Calu3 (cell line): ENCODE data around the gene XKR7. TPM values are rescaled to one million over a fixed set of nuclear protein-coding genes. Genes with fewer than 3 reads are reported as not detected.

Source experiments
- BruUV-seq: library from RNA; stranded (reverse); fragments of 400-500 nt; replicated peaks from 2 replicates; lab custom pipeline; 2021; lab: Mats Ljungman, UMichigan
- CTCF ChIA-PET: fragments of 300-600 bp; sonication (Branson Sonifier 250); formaldehyde crosslinking; loops from one replicate; lab custom pipeline; 2022; ENCODE audit warnings: antibody characterized with exemption; lab: Charles Lee
- DNase-seq: peaks from one replicate; pipeline ENCODE4 v3.0.0; 2022
- H3K27ac Mint-ChIP-seq: one replicate; pipeline ENCODE4 v1.8.0; 2022; ENCODE audit warnings: mixed read lengths; ENCODE audit not compliant: unreplicated experiment
- H3K27me3 Mint-ChIP-seq: one replicate; pipeline ENCODE4 v1.8.0; 2022; ENCODE audit warnings: mixed read lengths; ENCODE audit not compliant: unreplicated experiment
- H3K36me3 Mint-ChIP-seq: one replicate; pipeline ENCODE4 v1.8.0; 2022; ENCODE audit warnings: mild to moderate bottlenecking, moderate library complexity, mixed read lengths; ENCODE audit not compliant: insufficient read depth, unreplicated experiment
- H3K4me1 Mint-ChIP-seq: one replicate; pipeline ENCODE4 v1.8.0; 2022; ENCODE audit warnings: mild to moderate bottlenecking, low read depth, mixed read lengths; ENCODE audit not compliant: unreplicated experiment
- H3K4me3 Mint-ChIP-seq: one replicate; pipeline ENCODE4 v1.8.0; 2022; ENCODE audit warnings: mild to moderate bottlenecking, low read depth, moderate library complexity, mixed read lengths; ENCODE audit not compliant: unreplicated experiment
- H3K9me3 Mint-ChIP-seq: one replicate; pipeline ENCODE4 v1.8.0; 2022; ENCODE audit warnings: low read depth, mixed read lengths; ENCODE audit not compliant: unreplicated experiment
- CTCF ChIP-seq: fragments of 200-600 bp; IDR thresholded peaks from one replicate; pipeline ENCODE4 v1.8.0; 2022; ENCODE audit warnings: antibody characterized with exemption; ENCODE audit not compliant: unreplicated experiment
- intact Hi-C: fragments of 100-400 bp; cut with micrococcal nuclease; formaldehyde crosslinking; loops from one replicate; pipeline ENCODE4 v1.10.0; 2022; ENCODE audit not compliant: unreplicated experiment
- total RNA-seq: library from RNA; stranded (reverse); gene quantifications from 2 replicates; pipeline ENCODE4 v1.2.3, GENCODE V29; 2022

Gene XKR7
- total RNA-seq, 1 experiment from 2014 or later, result not detected

GRCh38 chr20:31956556-31957526, 11.1 kb upstream of the XKR7 start:
- H3K27me3 Mint-ChIP-seq, result peaks cover 87% of the 10 kb centered on the region
- no TSS peak for BruUV-seq
- CTCF ChIA-PET, result interaction anchor here (1.1 kb wide), 1 partner anchor 61 kb away, joined by 3 read pairs; no protein-coding TSS in a partner anchor

GRCh38 chr20:31962761-31963160, 5.2 kb upstream of the XKR7 start:
- DNase-seq, result no peak
- CTCF ChIA-PET, result interaction anchor here (0.6 kb wide), 1 partner anchor 11 kb away, joined by 3 read pairs; the partner anchor contains the start of gene PDRG1
- BruUV-seq, result no TSS peak
- Mint-ChIP-seq H3K27ac (no peak overlapping the region), H3K4me3 (no peak overlapping the region), H3K4me1 (no peaks in the 10 kb centered on the region), H3K27me3 (peaks cover 97% of the 10 kb centered on the region), H3K36me3 (no peaks in the 10 kb centered on the region), H3K9me3 (no peaks in the 10 kb centered on the region)
- intact Hi-C loops, result no loop called here
- no peak for TF ChIP-seq CTCF

More at GRCh38 chr20:31956556-31957526, 11.1 kb upstream of the XKR7 start:
- Mint-ChIP-seq H3K27ac (no peak overlapping the region), H3K9me3 (no peaks in the 10 kb centered on the region), H3K36me3 (peaks cover 3% of the 10 kb centered on the region), H3K4me3 (no peak overlapping the region), H3K4me1 (no peaks in the 10 kb centered on the region)
- TF ChIP-seq CTCF, result no peak
- DNase-seq, result no peak
- intact Hi-C loops, result loop anchor here (10.0 kb wide), 1 partner anchor 698 kb away; no protein-coding TSS in a partner anchor

GRCh38 chr20:31963889-31964288, 4.1 kb upstream of the XKR7 start:
- no peak overlapping the region for H3K27ac Mint-ChIP-seq
- no TSS peak for BruUV-seq

More at GRCh38 chr20:31963889-31964288, 4.1 kb upstream of the XKR7 start:
- CTCF ChIA-PET, result interaction anchor here (0.6 to 1.4 kb wide), 3 partner anchors 9 to 72 kb away, joined by 3 read pairs; no protein-coding TSS in a partner anchor
- no peaks in the 10 kb centered on the region for H3K4me1 Mint-ChIP-seq
- H3K36me3 Mint-ChIP-seq, result no peaks in the 10 kb centered on the region
- no peak for TF ChIP-seq CTCF
- no peaks in the 10 kb centered on the region for H3K9me3 Mint-ChIP-seq
- no peak for DNase-seq
- no peak overlapping the region for H3K4me3 Mint-ChIP-seq
- intact Hi-C loops, result no loop called here
- peaks cover 100% of the 10 kb centered on the region for H3K27me3 Mint-ChIP-seq
